Measurements from ENCODE around the gene KIAA0930. TPM values are rescaled to one million over a fixed set of nuclear protein-coding genes. Genes with fewer than 3 reads are reported as not detected.
"Not testable (repeated sequence)": the region's sequence is repeated elsewhere in the genome, so short reads cannot be mapped to it uniquely, and the experiment has no call there.

Gene KIAA0930
- total RNA-seq, 1 donor from 2014 or later, result 18.6 TPM

DNA sequence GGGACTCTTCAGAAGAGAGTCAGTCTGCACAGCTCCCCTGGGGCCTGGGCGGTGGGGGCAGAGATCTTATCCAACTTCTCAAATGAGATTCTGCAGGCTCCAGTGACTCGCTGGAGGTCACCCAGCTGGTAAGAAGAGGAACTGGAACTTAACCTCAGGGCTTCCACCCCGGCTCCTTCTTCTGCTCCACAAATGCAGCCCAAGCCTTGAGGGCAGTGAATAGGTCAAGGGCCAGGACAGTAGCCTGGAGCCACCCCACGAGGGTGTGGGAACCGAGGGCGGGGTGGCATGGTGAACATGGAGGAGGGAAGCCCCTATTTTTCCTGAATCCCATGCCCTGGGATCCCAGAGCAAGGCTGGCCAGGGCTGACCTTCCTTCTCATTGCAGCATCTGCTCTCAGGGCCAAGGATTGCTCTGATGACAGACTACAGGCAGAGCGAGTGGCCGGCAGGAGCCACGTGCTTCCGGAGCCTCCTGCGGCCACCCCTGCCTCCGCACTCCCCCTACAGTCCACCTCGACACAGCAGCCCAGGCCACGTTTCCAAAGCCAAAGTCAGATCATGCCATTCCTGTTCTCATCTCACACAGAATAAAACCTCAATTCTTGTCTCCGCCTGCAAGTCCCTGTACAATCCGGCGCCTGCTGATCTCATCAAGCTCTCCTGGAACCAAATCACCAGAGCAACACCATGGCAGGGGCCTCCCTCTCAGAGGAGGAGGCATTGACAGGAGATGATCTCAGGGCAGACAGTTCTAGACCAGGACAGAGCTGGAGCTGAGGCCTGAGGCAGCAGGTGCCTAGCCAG, 23.0 kb upstream of the KIAA0930 start:
- intact Hi-C loops (cut with micrococcal nuclease), result no loop called here

DNA sequence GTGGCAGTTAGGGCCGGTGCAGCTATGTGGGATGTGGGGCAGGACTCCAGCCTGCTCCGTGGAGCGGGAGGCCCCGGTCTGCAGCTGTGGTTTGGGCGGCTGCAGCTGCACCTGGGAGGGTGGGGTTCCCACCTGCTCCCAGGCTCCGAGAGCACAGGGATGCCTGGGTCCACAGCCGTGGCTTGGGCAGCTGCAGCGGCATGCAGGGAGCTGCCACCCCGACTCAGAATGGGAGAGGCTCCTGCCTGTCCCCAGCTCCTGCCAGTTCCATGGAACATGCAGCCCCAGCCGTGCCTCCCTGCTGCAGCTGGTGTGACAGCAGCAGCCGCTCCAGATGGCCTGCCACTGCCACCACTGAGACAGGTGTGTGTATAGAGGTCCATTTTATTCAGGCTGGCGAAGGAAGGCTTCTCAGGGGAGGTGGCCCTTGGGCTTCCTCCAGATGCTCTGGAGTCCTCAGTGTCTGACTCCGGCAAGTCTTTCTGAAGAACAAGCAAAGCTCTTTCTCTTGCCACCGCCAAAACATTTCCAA, 22.3 kb upstream of the KIAA0930 start:
- intact Hi-C loops (cut with micrococcal nuclease), result no loop called here

DNA sequence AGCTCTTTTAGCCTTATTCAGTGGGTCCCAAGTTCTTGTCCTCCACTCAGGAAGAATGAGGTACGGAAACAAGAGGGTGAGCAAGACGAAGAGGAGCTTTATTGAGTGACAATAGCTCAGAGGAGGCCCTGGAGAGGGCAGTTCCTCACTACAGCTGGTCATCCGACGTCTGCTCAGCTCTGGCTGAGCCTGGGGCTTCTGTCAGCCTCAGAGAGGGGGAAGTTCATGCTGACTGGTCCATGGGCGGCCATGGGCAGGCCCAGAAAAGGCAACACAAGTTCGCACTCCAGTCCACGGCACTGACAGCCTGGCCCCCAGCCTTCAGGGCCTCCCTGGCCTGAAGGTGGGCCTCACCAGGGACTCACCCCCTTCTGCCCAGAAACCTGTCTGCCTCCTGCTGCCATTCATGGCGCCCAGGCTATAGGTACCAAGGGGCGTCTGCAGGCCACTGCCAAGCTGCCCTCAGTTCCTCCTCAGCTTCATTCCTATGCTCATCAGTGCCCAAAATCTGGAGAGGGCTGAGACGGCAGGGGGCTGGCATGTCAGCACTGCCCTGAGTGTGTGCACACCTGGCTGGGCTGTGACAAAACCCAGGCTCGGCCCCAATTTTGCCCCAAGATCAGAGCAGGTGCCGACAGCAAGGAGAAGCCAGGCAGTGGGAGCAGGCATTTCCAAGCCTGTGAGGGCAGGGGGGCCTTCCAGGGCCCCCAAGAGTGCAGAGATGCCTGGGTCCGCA, 21.7 kb upstream of the KIAA0930 start:
- intact Hi-C loops (cut with micrococcal nuclease), result no loop called here

DNA sequence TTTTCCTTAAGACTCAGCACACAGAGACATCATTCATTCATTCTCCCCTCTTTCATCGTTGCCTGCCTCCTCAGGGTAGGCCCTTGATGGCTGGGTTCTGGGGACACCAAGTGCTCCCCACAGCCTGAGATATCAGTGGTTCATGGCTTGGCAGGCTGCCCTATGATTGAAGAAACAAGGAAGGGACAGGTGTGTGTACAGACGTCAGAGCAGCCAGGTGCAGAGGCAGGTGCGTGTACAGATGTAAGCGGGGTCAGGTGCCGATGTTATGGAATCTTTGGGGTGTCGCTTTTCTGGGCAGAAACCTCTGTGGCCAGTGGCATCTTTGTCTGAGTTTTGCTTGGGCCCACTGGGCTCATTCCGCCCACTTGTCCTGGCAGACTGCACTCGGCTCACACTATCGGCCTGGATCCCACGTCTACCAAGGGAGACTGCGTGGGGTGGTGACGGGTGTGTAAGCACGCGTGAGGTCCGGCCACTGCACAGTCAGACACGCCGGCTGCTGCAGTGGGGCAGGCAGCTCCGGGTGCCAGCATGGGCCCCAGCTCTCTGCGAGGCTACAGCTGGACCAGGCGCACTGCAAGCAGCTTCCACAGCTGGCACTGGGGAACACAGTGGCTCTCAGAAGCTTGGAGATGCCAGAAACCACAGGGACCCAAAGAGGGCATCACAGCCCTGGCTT, 20.9 kb upstream of the KIAA0930 start:
- intact Hi-C loops (cut with micrococcal nuclease), result no loop called here

DNA sequence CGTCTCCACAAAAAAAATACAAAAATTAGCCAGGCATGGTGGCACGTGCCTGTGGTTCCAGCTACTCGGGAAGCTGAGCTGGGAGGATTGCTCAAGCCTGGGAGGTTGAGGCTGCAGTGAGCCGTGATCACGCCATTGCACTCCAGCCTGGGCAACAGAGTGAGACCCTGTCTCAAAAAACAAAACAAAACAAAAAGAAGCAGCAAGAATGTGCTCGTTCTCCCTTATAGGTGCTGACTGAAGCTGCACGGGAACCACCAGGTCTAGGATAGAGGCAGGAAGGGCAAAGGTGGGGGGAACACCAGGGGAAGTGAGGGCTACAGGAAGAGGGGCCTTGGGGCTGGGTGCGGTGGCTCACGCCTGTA, 19.7 kb upstream of the KIAA0930 start:
- intact Hi-C loops (cut with micrococcal nuclease), result not testable (repeated sequence)

DNA sequence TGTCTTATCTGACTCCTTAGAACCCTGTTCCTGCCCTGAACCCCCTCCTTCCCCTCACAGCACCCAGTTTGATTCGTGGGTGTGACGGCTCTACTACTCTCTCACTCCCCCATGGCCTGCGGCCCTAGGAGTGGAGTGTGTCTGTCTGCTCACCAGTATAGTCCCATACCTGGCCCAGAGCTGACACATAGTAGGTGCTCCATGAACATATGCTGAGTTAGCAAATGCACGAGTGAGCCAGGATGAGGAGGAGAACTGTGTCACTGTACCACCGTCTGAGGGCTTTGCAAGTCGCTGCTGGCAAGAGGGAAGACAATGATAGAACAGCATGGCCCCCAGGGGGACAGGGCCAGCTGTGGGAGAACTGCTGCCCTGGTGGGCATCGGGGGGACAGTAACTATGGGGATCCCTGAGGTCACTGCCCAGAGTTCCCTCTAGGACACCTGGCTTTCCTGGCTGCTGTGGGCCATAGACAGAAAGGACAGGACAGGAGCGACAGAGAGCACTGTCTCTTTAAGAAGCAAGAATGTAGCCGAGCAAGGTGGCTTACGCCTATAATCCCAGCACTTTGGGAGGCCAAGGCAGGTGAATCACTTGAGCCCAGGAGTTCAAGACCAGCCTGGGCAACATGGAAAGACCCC, 19.2 kb upstream of the KIAA0930 start:
- intact Hi-C loops (cut with micrococcal nuclease), result no loop called here

DNA sequence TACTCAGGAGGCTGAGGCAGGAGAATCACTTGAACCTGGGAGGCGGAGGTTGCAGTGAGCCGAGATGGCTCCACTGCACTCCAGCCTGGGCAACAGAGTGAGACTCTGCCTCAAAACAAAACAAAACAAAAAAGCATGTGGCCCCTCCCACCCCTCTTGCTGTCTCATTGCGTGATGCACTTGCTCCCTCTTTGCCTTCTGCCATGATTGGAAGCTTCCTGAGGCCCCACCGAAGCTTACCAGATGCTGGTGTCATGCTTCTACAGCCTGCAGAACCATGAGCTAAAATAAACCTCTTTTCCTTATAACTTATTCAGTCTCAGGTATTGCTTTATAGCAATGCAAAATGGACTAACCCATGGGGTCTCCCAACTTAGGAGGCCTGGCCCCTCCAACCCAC, 17.2 kb upstream of the KIAA0930 start:
- intact Hi-C loops (cut with micrococcal nuclease), result not testable (repeated sequence)

DNA sequence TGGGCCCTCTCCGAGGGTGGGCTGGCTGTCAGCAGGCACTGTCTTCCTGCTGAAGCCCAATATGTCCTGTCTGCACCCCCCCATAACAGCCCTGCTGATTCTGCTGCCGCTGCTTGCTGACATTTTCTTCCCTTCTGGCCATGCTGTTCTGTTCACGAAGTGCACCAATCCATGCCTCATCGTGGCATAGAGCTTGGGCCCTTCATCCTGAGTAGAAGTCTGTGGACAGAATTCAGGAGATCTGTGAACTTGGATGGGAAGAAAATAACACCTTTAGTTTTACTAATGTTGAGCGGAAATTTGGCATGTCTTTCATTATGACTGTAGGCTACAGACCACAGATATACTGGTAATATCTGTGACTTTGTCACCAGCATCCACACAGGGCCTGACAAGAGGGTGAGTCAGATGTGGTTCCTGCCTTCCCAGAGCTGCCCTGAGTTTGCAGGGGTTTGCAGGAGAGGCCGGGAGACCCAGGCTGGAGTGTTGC, 14.1 kb upstream of the KIAA0930 start:
- intact Hi-C loops (cut with micrococcal nuclease), result no loop called here

DNA sequence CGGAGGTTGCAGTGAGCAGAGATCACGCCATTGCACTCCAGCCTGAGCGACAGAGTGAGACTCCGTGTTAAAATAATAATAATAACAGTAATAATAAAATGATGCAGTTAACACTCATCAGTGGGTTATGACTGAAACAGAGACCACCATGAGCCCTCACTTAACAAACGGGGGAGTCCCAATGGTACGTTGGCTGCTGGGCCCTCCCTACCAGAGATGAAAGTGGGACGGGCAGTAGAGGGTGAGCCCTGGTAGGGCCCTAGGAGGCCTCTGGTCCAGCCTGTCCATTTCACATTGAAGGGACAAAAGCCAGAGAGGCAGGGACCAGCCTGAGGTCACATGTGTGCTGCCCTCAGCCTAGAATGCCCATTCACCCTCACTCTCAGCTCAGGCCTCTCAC, 13.7 kb upstream of the KIAA0930 start:
- intact Hi-C loops (cut with micrococcal nuclease), result no loop called here

DNA sequence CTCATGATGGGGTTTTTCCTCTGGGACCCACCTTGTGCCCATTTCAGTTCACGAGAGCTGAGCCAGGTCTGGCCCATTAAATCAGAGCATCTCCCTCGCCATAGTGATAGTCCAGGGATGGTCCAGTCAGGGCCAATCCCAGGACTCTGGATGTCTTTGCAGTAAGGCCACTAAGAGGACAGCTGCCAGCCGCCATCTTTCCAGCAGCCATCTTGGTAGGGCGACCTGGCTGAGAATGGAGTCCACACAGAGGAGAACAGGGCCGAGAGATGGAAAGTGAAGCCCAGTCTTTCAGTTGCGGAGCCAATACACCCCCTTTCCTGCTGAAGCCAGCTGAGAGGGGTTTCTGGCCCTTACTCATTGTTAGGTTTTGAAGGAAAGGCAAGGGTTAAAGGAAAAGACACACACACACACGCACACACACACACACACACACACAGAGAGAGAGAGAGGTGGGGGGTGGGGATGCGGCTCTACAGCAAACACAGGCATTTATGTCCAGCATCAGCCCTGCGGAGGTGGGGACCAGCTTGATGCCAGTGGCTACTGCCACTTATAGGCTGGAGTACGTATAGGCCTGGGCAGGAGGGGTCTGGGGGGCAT, 12.4 kb upstream of the KIAA0930 start:
- intact Hi-C loops (cut with micrococcal nuclease), result no loop called here

DNA sequence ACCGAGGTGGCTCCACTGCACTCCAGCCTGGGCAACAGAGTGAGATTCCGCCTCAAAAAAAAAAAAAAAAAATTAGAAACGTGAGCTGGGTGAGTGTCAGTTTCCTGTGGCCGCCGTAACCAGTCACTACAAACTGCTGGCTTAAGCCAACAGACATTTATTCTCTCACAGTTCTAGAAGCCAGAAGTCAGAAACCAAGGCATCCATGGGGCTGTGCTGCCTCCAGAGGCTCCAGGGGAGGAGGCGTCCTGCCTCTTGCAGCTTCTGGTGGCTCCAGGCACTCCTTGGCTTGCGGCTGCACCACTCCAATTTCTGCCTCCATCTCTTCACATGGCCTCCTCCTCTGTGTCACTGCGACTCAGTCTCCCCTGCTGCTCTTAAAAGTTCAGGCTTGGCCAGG, 11.1 kb upstream of the KIAA0930 start:
- intact Hi-C loops (cut with micrococcal nuclease), result no loop called here

DNA sequence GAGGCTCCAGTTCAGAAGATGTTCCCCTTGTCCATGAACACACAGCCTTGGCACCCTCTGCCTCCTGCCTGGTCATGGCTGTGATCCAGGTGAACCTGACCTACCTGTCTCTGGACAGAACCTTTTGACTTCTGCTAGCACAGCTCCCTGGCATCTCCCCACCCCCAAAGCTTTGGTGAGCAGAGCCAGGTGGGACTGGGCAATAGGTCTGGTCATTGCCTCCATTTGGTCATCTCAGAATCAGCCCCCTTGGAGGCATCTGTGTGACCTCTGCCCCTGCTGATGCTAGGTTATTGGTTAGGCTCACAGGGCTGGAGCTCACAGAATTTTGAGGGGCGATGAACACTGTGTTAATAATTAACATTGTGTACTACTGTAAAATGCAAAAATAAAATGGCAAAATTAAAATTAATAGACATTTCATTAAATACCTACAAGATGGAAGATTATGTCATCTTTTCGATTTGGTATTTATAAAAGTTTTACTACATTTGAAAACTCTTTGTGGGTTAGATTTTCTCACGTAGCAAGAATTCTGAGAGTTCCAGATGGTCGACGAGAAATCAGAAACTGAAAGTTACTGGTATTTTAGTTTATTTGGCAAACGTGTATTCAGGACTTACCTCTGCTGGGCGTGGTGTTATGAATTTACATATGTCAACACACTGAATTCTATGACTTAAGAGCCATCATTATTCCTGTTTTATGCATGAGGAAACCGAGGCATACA, 8.3 kb upstream of the KIAA0930 start:
- intact Hi-C loops (cut with micrococcal nuclease), result loop anchor here (10.0 kb wide), 1 partner anchor 786 kb away; no protein-coding TSS in a partner anchor

DNA sequence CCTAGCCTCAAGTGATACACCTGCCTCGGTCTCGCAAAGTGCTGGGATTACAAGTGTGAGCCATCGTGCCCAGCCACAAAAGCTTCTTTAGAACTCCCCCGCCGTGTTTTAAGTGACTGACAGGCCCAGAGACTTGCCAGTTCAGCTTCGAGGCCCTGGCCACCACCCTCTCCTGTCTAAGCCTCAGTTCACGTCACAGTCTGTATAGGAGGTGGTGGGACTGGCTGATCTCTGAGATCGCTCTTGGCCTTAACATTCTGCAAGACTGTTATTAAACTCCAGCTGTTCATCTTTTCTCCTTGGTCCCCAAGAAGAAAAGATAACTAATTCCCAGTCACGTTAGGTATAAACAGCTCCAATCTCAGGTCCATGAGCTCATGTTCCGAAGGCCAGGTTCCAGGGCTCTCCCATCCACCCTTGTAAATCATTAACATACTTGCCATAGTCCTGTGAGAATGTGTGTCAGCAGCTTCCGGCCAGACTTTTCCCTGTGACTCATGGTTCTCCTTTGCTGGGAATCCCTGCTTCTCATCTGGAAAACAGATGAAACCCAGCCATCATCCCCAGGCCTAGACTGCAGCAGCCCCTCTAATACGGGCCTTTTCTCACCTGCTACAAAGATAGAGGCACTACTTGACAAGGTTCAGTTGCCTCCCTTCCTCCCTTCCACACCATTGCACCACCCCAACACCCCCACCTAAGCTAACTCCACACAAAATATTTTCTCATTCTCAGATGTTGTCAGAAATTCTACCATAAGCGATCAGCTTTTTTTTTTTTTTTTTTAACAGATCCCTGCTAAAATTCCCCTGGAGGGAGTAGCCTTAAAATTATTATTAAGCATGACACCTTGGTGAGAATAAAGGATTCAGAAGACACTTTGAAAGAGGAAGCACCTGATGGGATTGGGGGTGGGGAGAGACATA, 5.6 kb upstream of the KIAA0930 start:
- intact Hi-C loops (cut with micrococcal nuclease), result loop anchor here (10.0 kb wide), 1 partner anchor 788 kb away; no protein-coding TSS in a partner anchor

DNA sequence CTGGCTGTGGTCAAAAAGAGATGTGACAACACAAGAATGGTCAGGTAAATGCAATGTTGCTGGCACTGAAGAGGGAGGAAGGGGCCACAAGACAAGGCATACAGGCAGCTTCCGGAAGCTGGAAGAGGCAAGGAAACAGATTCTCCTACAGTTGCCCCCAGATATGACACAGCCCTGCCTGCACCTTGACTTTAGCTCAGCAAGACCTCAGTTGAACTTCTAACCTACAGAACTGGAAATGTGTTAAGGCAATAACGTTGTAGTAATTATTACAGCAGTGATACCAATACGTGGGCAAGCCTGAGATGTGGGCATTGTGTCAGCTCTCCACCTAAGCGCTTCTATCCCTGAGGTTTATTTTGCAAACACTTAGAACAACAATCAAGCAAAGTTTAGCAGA, 4.2 kb upstream of the KIAA0930 start:
- intact Hi-C loops (cut with micrococcal nuclease), result loop anchor here (10.0 kb wide), 1 partner anchor 790 kb away; no protein-coding TSS in a partner anchor

DNA sequence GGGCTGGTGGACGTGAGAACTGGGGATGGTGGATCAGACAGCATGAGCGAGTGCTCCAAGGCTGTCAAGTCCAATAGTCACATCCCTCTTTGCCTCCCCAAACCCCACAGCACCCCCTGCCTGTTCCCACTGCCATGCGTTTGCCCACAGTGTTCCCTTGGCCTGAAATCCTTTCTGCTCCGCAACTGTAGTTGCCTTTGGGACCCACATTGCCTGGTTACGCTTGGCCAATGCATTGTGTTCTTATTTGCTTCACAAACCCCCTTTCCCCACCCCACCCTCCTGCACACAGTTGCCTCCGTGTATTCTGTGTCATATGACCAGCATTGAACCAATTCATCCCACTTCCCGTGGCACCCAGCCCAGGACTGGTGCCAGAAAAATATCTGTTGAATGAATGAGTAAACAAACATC, 2.1 kb upstream of the KIAA0930 start:
- intact Hi-C loops (cut with micrococcal nuclease), result loop anchor here (10.0 kb wide), 1 partner anchor 792 kb away; no protein-coding TSS in a partner anchor

DNA sequence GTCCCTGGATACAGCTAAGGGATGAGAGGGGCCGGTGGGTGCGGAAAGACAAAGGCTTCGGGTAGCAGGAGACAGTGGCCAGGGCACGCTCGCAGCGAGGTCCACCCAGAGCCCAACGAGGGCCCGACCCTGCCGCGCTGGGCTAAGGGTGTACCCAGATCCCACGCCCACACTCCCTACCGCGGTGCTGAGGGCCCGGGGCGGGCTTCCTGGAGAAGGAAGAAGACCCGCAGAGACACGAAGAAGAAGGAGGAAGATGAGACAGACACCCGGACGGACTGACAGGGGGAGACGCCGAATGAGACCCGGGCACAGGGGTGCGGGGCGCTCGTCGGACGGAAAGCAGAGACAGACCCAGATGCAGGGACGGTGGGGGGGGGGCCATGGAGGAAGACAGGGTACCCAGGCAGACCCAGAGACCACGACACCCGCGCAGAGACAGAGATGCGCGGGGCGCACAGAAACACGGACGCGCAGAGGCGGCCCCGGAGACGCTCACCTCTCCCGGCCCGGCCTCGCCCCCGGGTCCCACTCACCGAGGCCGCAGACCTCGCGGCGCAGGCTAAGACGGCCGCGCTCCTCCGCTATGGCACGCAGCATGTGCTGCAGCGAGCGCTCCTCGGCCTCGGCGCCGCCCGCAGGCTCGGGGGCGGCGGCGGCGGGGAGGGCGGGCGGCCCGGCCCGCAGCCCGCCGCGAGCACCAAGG, 437 bp downstream of the KIAA0930 start:
- intact Hi-C loops (cut with micrococcal nuclease), result loop anchor here (1.0 to 10.0 kb wide), 3 partner anchors 69 to 795 kb away; partner anchors contain the start of genes FAM118A and NUP50

DNA sequence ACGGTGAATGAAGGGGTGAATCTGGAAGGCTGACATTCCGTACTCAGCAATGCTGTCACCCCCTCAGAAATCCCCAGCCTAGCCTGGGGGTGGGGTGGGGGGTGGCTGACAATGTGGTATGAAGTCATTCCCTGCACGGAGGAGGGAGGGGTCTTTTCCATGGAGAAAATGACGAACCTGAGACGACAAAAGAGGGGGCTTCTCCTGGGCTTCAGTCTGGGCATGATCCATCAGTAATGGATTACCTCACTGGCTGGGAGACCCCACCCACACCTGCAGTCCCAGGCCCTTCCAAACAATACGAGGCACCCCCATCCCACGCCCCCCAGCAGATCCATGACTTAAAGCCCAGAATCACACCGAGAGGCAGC, 1.0 kb downstream of the KIAA0930 start:
- intact Hi-C loops (cut with micrococcal nuclease), result loop anchor here (1.0 to 10.0 kb wide), 3 partner anchors 69 to 795 kb away; partner anchors contain the start of genes FAM118A and NUP50

Measured in T-helper 2 cell treated with Interferon-gamma antibody and Interleukin-4, amounts not matched to agents 100 ng/mL and 5 ng/mL, for 36 hours (primary cell).